ENCODE results near the gene SEMA5B.

The SEMA5B gene

GRCh38 chr3:122890720-122891220, 136.8 kb downstream of the SEMA5B start:
- DNase-seq (ENCODE audit: low read depth, low spot score): no peak
- no peak overlapping the region for H3K4me3 ChIP-seq (ENCODE audit: low read length)

- no peak overlapping the region for H3K4me3 ChIP-seq (ENCODE audit: low read length)
- peak; percentile 63 for DNase-seq (ENCODE audit: low read depth, low spot score)
Observed at GRCh38 chr3:122890077-122890719, 137.4 kb downstream of the SEMA5B start.

GRCh38 chr3:122886946-122887345, 140.6 kb downstream of the SEMA5B start:
- no peak overlapping the region for H3K4me3 ChIP-seq (ENCODE audit: low read length)
- DNase-seq (ENCODE audit: low read depth, low spot score): no peak

DNA sequence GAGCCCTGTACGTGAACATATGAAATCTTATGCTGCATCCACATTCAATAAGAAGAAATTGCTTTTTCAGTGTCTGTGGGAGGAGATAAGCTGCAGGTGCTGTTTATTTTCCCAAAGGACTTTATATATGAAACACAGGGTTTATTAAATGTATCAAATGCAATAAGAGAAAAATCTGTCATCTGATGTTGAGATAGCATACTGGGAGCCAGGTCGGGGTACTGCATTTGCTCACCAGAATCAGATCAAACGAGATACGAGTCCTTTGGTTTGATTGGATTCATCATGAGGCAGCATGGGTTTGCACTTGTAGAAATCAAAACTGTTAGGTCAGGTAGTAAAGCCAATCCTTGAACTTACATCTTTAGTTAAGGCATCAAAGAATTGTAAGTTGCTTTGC, 141.3 kb downstream of the SEMA5B start:
- no peak for DNase-seq (ENCODE audit: low read depth, low spot score)
- no peak overlapping the region for H3K4me3 ChIP-seq (ENCODE audit: low read length)

DNA sequence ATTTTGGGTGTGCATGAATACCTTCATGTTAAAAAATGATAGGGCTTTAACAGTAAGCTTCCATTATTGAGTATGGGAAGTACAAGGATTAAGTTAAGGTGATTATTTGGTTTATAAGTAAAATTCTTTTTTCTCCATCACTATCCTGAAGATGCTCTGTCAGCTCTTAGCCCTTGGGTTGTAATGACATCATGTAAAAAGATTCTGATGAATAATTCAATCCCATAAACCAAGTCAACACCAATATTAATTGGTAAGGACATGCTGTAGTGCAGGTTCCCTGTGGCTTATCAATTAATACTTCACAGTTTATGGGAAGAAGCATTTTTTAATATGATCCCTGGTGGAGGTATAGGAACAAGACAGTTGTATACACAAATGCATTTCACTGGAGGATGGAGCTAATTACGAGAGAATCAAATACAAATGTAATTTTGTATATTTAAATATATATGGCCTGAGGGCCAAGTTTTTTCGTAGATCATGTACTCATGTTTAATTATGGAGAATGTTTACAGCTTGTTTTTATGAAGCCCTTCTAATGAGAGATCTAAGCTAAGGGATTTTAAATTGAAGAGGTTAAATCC, 145.1 kb downstream of the SEMA5B start:
- no peak for DNase-seq (ENCODE audit: low read depth, low spot score)
- no peak overlapping the region for H3K4me3 ChIP-seq (ENCODE audit: low read length)

DNA sequence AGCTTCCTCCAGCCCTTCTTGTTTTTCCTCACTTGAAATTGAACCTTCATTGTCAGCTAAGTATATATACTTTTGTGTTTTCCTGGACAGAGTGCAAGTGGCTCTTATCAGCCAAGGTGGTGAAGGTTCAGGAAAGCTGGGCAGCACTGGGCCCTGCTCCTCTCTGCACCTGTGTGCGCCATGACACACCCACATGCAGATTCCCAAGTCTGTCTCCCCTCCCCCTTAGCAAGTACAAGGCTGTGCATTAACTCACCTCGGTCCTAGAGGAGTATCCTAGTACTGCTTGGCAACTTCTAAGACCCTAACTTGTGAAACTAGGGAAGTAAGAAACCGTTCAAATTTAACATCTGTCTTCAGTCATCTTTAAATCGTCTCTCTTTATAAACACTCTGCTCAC, 146.9 kb downstream of the SEMA5B start:
- H3K4me3 ChIP-seq (ENCODE audit: low read length): no peak overlapping the region
- DNase-seq (ENCODE audit: low read depth, low spot score): no peak

GRCh38 chr3:122880173-122880572, 147.4 kb downstream of the SEMA5B start:
- no peak for DNase-seq (ENCODE audit: low read depth, low spot score)
- no peak overlapping the region for H3K4me3 ChIP-seq (ENCODE audit: low read length)

DNA sequence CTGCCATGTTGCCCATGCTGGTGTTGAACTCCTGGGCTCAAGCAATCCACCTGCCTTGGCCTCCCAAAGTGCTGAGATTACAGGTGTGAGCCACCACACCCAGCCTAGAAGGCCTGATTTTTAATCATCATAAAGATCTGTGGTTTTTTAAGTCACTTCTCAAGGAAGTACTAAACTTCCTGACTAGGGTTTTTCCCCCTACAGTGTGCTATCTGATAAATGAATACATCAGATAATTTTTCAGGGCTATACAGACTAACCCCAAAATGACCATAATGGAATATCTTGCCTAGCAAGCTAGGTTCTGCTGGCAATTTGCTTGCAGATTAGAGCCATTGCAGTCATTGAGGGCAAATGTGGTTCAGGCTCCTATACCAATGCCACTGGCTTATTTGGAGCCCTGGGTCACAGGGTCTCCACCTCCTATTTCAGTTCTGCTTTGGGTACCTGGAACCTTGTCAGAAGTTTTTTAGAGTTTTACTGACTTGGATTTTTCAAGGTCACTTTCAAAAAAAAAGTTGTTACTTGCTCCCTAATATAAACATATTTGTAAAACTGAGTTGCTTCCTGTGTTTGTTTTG, 151.9 kb downstream of the SEMA5B start:
- DNase-seq (ENCODE audit: low read depth, low spot score): peak; percentile 19
- no peak overlapping the region for H3K4me3 ChIP-seq (ENCODE audit: low read length)

GRCh38 chr3:122873741-122874515, 153.6 kb downstream of the SEMA5B start:
- no peak for DNase-seq (ENCODE audit: low read depth, low spot score)
- H3K4me3 ChIP-seq (ENCODE audit: low read length): no peak overlapping the region

DNA sequence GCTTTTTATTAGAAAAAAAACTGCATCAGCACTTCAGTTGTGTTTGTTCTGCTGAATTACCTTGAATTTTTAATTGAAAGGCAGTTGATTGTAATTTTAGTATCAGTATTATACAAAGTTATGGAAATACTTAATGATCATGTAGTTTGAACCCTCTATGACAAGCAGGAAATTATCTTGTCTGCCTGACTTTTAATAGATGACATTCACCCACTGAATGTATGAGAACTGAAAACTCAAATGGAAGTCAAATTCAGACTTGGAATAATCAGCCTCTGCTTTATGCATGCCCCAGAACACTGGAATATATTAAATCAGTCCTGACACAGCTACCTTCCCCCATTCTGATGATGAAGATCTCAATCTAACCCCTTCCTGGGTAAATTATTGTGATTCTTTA, 159.2 kb downstream of the SEMA5B start:
- DNase-seq (ENCODE audit: low read depth, low spot score): no peak
- H3K4me3 ChIP-seq (ENCODE audit: low read length): no peak overlapping the region

GRCh38 chr3:122864498-122864897, 163.1 kb downstream of the SEMA5B start:
- no peak for DNase-seq (ENCODE audit: low read depth, low spot score)
- no peak overlapping the region for H3K4me3 ChIP-seq (ENCODE audit: low read length)

GRCh38 chr3:122862381-122862780, 165.2 kb downstream of the SEMA5B start:
- DNase-seq (ENCODE audit: low read depth, low spot score): no peak

More at GRCh38 chr3:122862381-122862780, 165.2 kb downstream of the SEMA5B start:
- no peak overlapping the region for H3K4me3 ChIP-seq (ENCODE audit: low read length)

All from Jurkat, Clone E6-1 (cell line).